Measurements from ENCODE around the gene MYO18A. TPM values are rescaled to one million over a fixed set of nuclear protein-coding genes. Genes with fewer than 3 reads are reported as not detected.

MYO18A gene
- polyA plus RNA-seq, 3 donors from 2014 or later, result 1.5 to 32.5 (median 5.2) TPM

- Mint-ChIP-seq H3K9me3 (no peaks in the 10 kb centered on the region), H3K4me3 (no peak overlapping the region), H3K27me3 (ENCODE audit: low read depth in 3 of 3) (peaks cover 0 to 2% (median 0%) of the 10 kb centered on the region in 3 donors), H3K4me1 (no peaks in the 10 kb centered on the region), H3K27ac (no peak overlapping the region), H3K36me3 (peaks cover 0 to 5% (median 4%) of the 10 kb centered on the region in 3 donors)
- no peak for DNase-seq
Observed at GRCh38 chr17:29168079-29168758, 12.0 kb downstream of the MYO18A start.

- no peak for DNase-seq
- H3K4me1 Mint-ChIP-seq, result no peaks in the 10 kb centered on the region
- no peaks in the 10 kb centered on the region for H3K9me3 Mint-ChIP-seq
- peaks cover 0 to 5% (median 4%) of the 10 kb centered on the region in 3 donors for H3K36me3 Mint-ChIP-seq
- no peak overlapping the region for H3K4me3 Mint-ChIP-seq
- peaks cover 0 to 2% (median 0%) of the 10 kb centered on the region in 3 donors for H3K27me3 Mint-ChIP-seq (ENCODE audit: low read depth in 3 of 3)
- no peak overlapping the region for H3K27ac Mint-ChIP-seq
Observed at GRCh38 chr17:29167393-29168078, 12.7 kb downstream of the MYO18A start.

- H3K27me3 Mint-ChIP-seq (ENCODE audit: low read depth in 3 of 3), result peaks cover 0 to 2% (median 2%) of the 10 kb centered on the region in 3 donors
- no peak overlapping the region for H3K27ac Mint-ChIP-seq
- DNase-seq, result no peak
- H3K4me1 Mint-ChIP-seq, result no peaks in the 10 kb centered on the region
- no peak overlapping the region for H3K4me3 Mint-ChIP-seq
- H3K36me3 Mint-ChIP-seq, result peaks cover 0 to 5% (median 4%) of the 10 kb centered on the region in 3 donors
- no peaks in the 10 kb centered on the region for H3K9me3 Mint-ChIP-seq
Observed at GRCh38 chr17:29166507-29166887, 13.7 kb downstream of the MYO18A start.

- Mint-ChIP-seq H3K36me3 (peaks cover 0 to 5% (median 4%) of the 10 kb centered on the region in 3 donors), H3K4me3 (no peak overlapping the region), H3K27ac (no peak overlapping the region), H3K9me3 (no peaks in the 10 kb centered on the region), H3K27me3 (ENCODE audit: low read depth in 3 of 3) (peaks cover 0 to 2% (median 2%) of the 10 kb centered on the region in 3 donors), H3K4me1 (no peaks in the 10 kb centered on the region)
- no peak for DNase-seq
Observed at GRCh38 chr17:29165800-29166506, 14.2 kb downstream of the MYO18A start.

GRCh38 chr17:29165261-29165660, 14.9 kb downstream of the MYO18A start:
- no peak for DNase-seq
- Mint-ChIP-seq H3K4me1 (no peaks in the 10 kb centered on the region), H3K27me3 (ENCODE audit: low read depth in 3 of 3) (peaks cover 0 to 2% (median 2%) of the 10 kb centered on the region in 3 donors), H3K36me3 (peaks cover 0 to 4% (median under 1%) of the 10 kb centered on the region in 3 donors), H3K9me3 (no peaks in the 10 kb centered on the region), H3K27ac (no peak overlapping the region), H3K4me3 (no peak overlapping the region)

- no peaks in the 10 kb centered on the region for H3K9me3 Mint-ChIP-seq
Observed at GRCh38 chr17:29163563-29163962, 16.6 kb downstream of the MYO18A start.

GRCh38 chr17:29162909-29163341, 17.3 kb downstream of the MYO18A start:
- DNase-seq, result no peak
- Mint-ChIP-seq H3K4me3 (no peak overlapping the region), H3K27ac (no peak overlapping the region), H3K27me3 (ENCODE audit: low read depth in 3 of 3) (peaks cover 0 to 2% (median 2%) of the 10 kb centered on the region in 3 donors), H3K36me3 (peaks cover 0 to 4% (median 0%) of the 10 kb centered on the region in 3 donors), H3K4me1 (no peaks in the 10 kb centered on the region), H3K9me3 (no peaks in the 10 kb centered on the region)

More at GRCh38 chr17:29163563-29163962, 16.6 kb downstream of the MYO18A start:
- no peak for DNase-seq
- H3K4me1 Mint-ChIP-seq, result no peaks in the 10 kb centered on the region
- H3K27ac Mint-ChIP-seq, result no peak overlapping the region
- H3K36me3 Mint-ChIP-seq, result peaks cover 0 to 4% (median 0%) of the 10 kb centered on the region in 3 donors
- peaks cover 0 to 2% (median 2%) of the 10 kb centered on the region in 3 donors for H3K27me3 Mint-ChIP-seq (ENCODE audit: low read depth in 3 of 3)
- H3K4me3 Mint-ChIP-seq, result no peak overlapping the region

GRCh38 chr17:29162082-29162908, 17.9 kb downstream of the MYO18A start:
- Mint-ChIP-seq H3K27ac (no peak overlapping the region), H3K4me3 (no peak overlapping the region), H3K4me1 (no peaks in the 10 kb centered on the region), H3K36me3 (peaks cover 0 to 4% (median 0%) of the 10 kb centered on the region in 3 donors), H3K9me3 (no peaks in the 10 kb centered on the region), H3K27me3 (ENCODE audit: low read depth in 3 of 3) (peaks cover 0 to 2% (median 2%) of the 10 kb centered on the region in 3 donors)
- DNase-seq, result no peak

- Mint-ChIP-seq H3K27ac (peak overlapping the region in 1 of 6 donors; percentile 2), H3K27me3 (ENCODE audit: low read depth in 3 of 3) (peaks cover 0 to 2% (median 0%) of the 10 kb centered on the region in 3 donors), H3K4me1 (peaks cover 3 to 4% of the 10 kb centered on the region in 2 donors), H3K4me3 (no peak overlapping the region), H3K36me3 (no peaks in the 10 kb centered on the region), H3K9me3 (no peaks in the 10 kb centered on the region)
- no peak for DNase-seq
Observed at GRCh38 chr17:29160253-29160652, 19.9 kb downstream of the MYO18A start.

- no peaks in the 10 kb centered on the region for H3K36me3 Mint-ChIP-seq
- no peak for DNase-seq
- peaks cover 0 to 2% (median 0%) of the 10 kb centered on the region in 3 donors for H3K27me3 Mint-ChIP-seq (ENCODE audit: low read depth in 3 of 3)
- H3K4me1 Mint-ChIP-seq, result peaks cover 12 to 13% of the 10 kb centered on the region in 2 donors
- no peaks in the 10 kb centered on the region for H3K9me3 Mint-ChIP-seq
- peak overlapping the region in 2 of 6 donors; percentile 23 to 49 for H3K27ac Mint-ChIP-seq
- H3K4me3 Mint-ChIP-seq, result no peak overlapping the region
Observed at GRCh38 chr17:29159306-29159860, 20.8 kb downstream of the MYO18A start.

- no peak for DNase-seq
- no peak overlapping the region for H3K4me3 Mint-ChIP-seq
- H3K4me1 Mint-ChIP-seq, result peaks cover 19 to 20% of the 10 kb centered on the region in 2 donors
- H3K36me3 Mint-ChIP-seq, result no peaks in the 10 kb centered on the region
- H3K27ac Mint-ChIP-seq, result peak overlapping the region in 2 of 6 donors; percentile 23 to 49
- H3K27me3 Mint-ChIP-seq (ENCODE audit: low read depth in 3 of 3), result peaks cover 0 to 2% (median 0%) of the 10 kb centered on the region in 3 donors
- no peaks in the 10 kb centered on the region for H3K9me3 Mint-ChIP-seq
Observed at GRCh38 chr17:29158488-29159275, 21.5 kb downstream of the MYO18A start.

- Mint-ChIP-seq H3K36me3 (no peaks in the 10 kb centered on the region), H3K27ac (no peak overlapping the region), H3K4me3 (no peak overlapping the region), H3K9me3 (no peaks in the 10 kb centered on the region), H3K27me3 (ENCODE audit: low read depth in 3 of 3) (peaks cover 0 to 2% (median 0%) of the 10 kb centered on the region in 3 donors), H3K4me1 (peaks cover 20 to 23% of the 10 kb centered on the region in 2 donors)
- no peak for DNase-seq
Observed at GRCh38 chr17:29158096-29158487, 22.1 kb downstream of the MYO18A start.
